Testis (tissue), 2 donors: ENCODE data around the gene RUNX1.

Experiments used
- CTCF ChIP-seq, 3 experiments: fragments of 450-650 bp in 2 of 3; fragments of 200-600 bp in 1 of 3; sonication (generic) in 1 of 3; IDR thresholded peaks; one replicate each; pipeline ENCODE4 v1.5.1; 2016 to 2019; ENCODE audit warnings: antibody characterized with exemption in 3 of 3, mild to moderate bottlenecking in 2 of 3, moderate library complexity in 1 of 3
- POLR2A ChIP-seq: fragments of 450-650 bp; IDR thresholded peaks from one replicate; pipeline ENCODE4 v1.6.1; 2017; ENCODE audit warnings: antibody characterized with exemption, mild to moderate bottlenecking, moderate library complexity

- TF ChIP-seq CTCF (IDR thresholded peaks at IDR 0.05) (no peak), POLR2A (no peak)
These were observed 10.6 kb upstream of the RUNX1 start for GRCh38 chr21:35059742-35060141.
